ENCODE measurements around the gene INPP5B. TPM values are rescaled to one million over a fixed set of nuclear protein-coding genes. Genes with fewer than 3 reads are reported as not detected.

The INPP5B gene
- total RNA-seq, 3 donors from 2014 or later: 21.3 to 34.1 (median 25.6) TPM

GRCh38 chr1:37872692-37873091, 74.2 kb downstream of the INPP5B start:
- Histone ChIP-seq H3K27ac (no peak overlapping the region), H3K9me3 (no peaks in the 10 kb centered on the region), H3K4me3 (no peak overlapping the region), H3K27me3 (no peaks in the 10 kb centered on the region), H3K4me1 (no peaks in the 10 kb centered on the region), H3K36me3 (no peaks in the 10 kb centered on the region)
- DNase-seq (ENCODE audit: low spot score in 2 of 2): no peak
- no peak for TF ChIP-seq CTCF (IDR thresholded peaks at IDR 0.05)
- no peak for TF ChIP-seq POLR2AphosphoS5 (IDR thresholded peaks at IDR 0.05)
- TF ChIP-seq POLR2A (IDR thresholded peaks at IDR 0.05): no peak
- intact Hi-C loops (cut with DNase I; ENCODE audit: low total_unique reads): no loop called here

- TF ChIP-seq CTCF (IDR thresholded peaks at IDR 0.05): no peak
- no peak for TF ChIP-seq POLR2AphosphoS5 (IDR thresholded peaks at IDR 0.05)
- no peak for TF ChIP-seq POLR2A (IDR thresholded peaks at IDR 0.05)
- H3K4me1 ChIP-seq: no peaks in the 10 kb centered on the region
- peak overlapping the region in 1 of 2 donors; percentile 14 for H3K27ac ChIP-seq
- intact Hi-C loops (cut with DNase I; ENCODE audit: low total_unique reads): no loop called here
- H3K27me3 ChIP-seq: no peaks in the 10 kb centered on the region
- no peak overlapping the region for H3K4me3 ChIP-seq
- peak in 1 of 2 donors; percentile 47 for DNase-seq (ENCODE audit: low spot score in 2 of 2)
- H3K36me3 ChIP-seq: no peaks in the 10 kb centered on the region
- no peaks in the 10 kb centered on the region for H3K9me3 ChIP-seq
These were observed 78.4 kb downstream of the INPP5B start for GRCh38 chr1:37868466-37868865.

GRCh38 chr1:37867784-37868183, 79.1 kb downstream of the INPP5B start:
- intact Hi-C loops (cut with DNase I; ENCODE audit: low total_unique reads): no loop called here
- H3K36me3 ChIP-seq: no peaks in the 10 kb centered on the region
- TF ChIP-seq POLR2A (IDR thresholded peaks at IDR 0.05) (no peak), POLR2AphosphoS5 (IDR thresholded peaks at IDR 0.05) (no peak), CTCF (IDR thresholded peaks at IDR 0.05) (no peak)

GRCh38 chr1:37866491-37866890, 80.4 kb downstream of the INPP5B start:
- DNase-seq (ENCODE audit: low spot score in 2 of 2): no peak
- Histone ChIP-seq H3K27me3 (no peaks in the 10 kb centered on the region), H3K27ac (no peak overlapping the region), H3K4me3 (no peak overlapping the region), H3K4me1 (no peaks in the 10 kb centered on the region), H3K36me3 (no peaks in the 10 kb centered on the region), H3K9me3 (no peaks in the 10 kb centered on the region)
- TF ChIP-seq POLR2AphosphoS5 (IDR thresholded peaks at IDR 0.05) (no peak), CTCF (IDR thresholded peaks at IDR 0.05) (no peak), POLR2A (IDR thresholded peaks at IDR 0.05) (no peak)
- intact Hi-C loops (cut with DNase I; ENCODE audit: low total_unique reads): no loop called here

More at GRCh38 chr1:37867784-37868183, 79.1 kb downstream of the INPP5B start:
- no peak for DNase-seq (ENCODE audit: low spot score in 2 of 2)
- H3K4me3 ChIP-seq: no peak overlapping the region
- peak overlapping the region; percentile 22 to 45 for H3K27ac ChIP-seq
- no peaks in the 10 kb centered on the region for H3K4me1 ChIP-seq
- no peaks in the 10 kb centered on the region for H3K9me3 ChIP-seq
- no peaks in the 10 kb centered on the region for H3K27me3 ChIP-seq

GRCh38 chr1:37865348-37866120, 81.3 kb downstream of the INPP5B start:
- no peaks in the 10 kb centered on the region for H3K4me1 ChIP-seq
- H3K4me3 ChIP-seq: no peak overlapping the region
- TF ChIP-seq POLR2AphosphoS5 (IDR thresholded peaks at IDR 0.05) (no peak), POLR2A (IDR thresholded peaks at IDR 0.05) (no peak)
- no peaks in the 10 kb centered on the region for H3K27me3 ChIP-seq
- H3K27ac ChIP-seq: no peak overlapping the region
- no peak for DNase-seq (ENCODE audit: low spot score in 2 of 2)
- H3K9me3 ChIP-seq: no peaks in the 10 kb centered on the region
- intact Hi-C loops (cut with DNase I; ENCODE audit: low total_unique reads): no loop called here
- H3K36me3 ChIP-seq: no peaks in the 10 kb centered on the region
